H1 (cell line): ENCODE measurements around the gene SPAG16. TPM values are rescaled to one million over a fixed set of nuclear protein-coding genes. Genes with fewer than 3 reads are reported as not detected.

Experiments
- CTCF ChIA-PET: fragments of 300-600 bp; sonication (Branson Sonifier 250); formaldehyde crosslinking; loops from one replicate; lab custom pipeline; 2021; ENCODE audit not compliant: partially characterized antibody; lab: Charles Lee
- POLR2A ChIA-PET: fragments of 300-600 bp; sonication (Branson Sonifier 250); formaldehyde crosslinking; loops from one replicate; lab custom pipeline; 2021; ENCODE audit warnings: inconsistent platforms; ENCODE audit not compliant: partially characterized antibody; lab: Charles Lee
- DNase-seq, 2 experiments: peaks; one replicate each; pipeline versions ENCODE4 v3.0.0 to v3.0.0-alpha.2; 2010 to 2022; ENCODE audit warnings: low spot score in 2 of 2, low read depth in 1 of 2, mixed read lengths in 1 of 2
- FAIRE-seq: peaks from 2 replicates; lab custom pipeline; 2011; peaks lifted over from hg19 to GRCh38; lab: Jason Lieb, UNC
- H2AFZ ChIP-seq: 2 replicates; pipeline ENCODE4 v1.8.1; 2012; ENCODE audit warnings: low read length, inconsistent platforms
- H2AK5ac ChIP-seq: 2 replicates; pipeline ENCODE4 v1.6.1; 2013; ENCODE audit warnings: low read depth, low read length
- H2BK120ac ChIP-seq: replicated peaks from 2 replicates; pipeline ENCODE3; 2013; ENCODE audit warnings: low read depth, low read length, inconsistent platforms
- H2BK12ac ChIP-seq: 2 replicates; pipeline ENCODE4 v1.6.1; 2013; ENCODE audit warnings: low read depth, low read length
- H2BK15ac ChIP-seq: 2 replicates; pipeline ENCODE4 v1.6.1; 2013; ENCODE audit warnings: low read length
- H2BK20ac ChIP-seq: 2 replicates; pipeline ENCODE4 v1.6.1; 2013; ENCODE audit warnings: low read length
- H2BK5ac ChIP-seq: 2 replicates; pipeline ENCODE4 v1.6.1; 2013; ENCODE audit warnings: low read depth, low read length
- H3K14ac ChIP-seq: 2 replicates; pipeline ENCODE4 v1.6.1; 2013; ENCODE audit warnings: inconsistent platforms; ENCODE audit not compliant: insufficient read length
- H3K18ac ChIP-seq: 2 replicates; pipeline ENCODE4 v1.6.1; 2013; ENCODE audit warnings: low read length; ENCODE audit errors: extremely low read depth
- H3K23ac ChIP-seq: 2 replicates; pipeline ENCODE4 v1.6.1; 2013; ENCODE audit warnings: inconsistent platforms; ENCODE audit not compliant: insufficient read length
- H3K23me2 ChIP-seq: 2 replicates; pipeline ENCODE4 v1.6.1; 2013; ENCODE audit warnings: low read depth, low read length
- H3K27ac ChIP-seq: 2 replicates; pipeline ENCODE4 v1.6.1; 2011; ENCODE audit warnings: low read depth, low read length, inconsistent platforms
- H3K27me3 ChIP-seq, 4 experiments: replicated peaks in 1 of 4; 1 replicate in 1 of 4; 2 replicates in 3 of 4; pipeline versions ENCODE4 v1.6.1 to v1.8.1; 2011 to 2013; ENCODE audit warnings: low read length in 3 of 4, mild to moderate bottlenecking in 3 of 4, inconsistent platforms in 2 of 4, mixed read lengths in 2 of 4, moderate library complexity in 1 of 4; ENCODE audit not compliant: control insufficient read depth in 3 of 4, insufficient read depth in 3 of 4; ENCODE audit errors: extremely low read depth in 1 of 4
- H3K36me3 ChIP-seq, 4 experiments: 2 replicates each; pipeline versions ENCODE4 v1.6.1 to v1.8.1; 2011 to 2013; ENCODE audit warnings: mild to moderate bottlenecking in 4 of 4, low read length in 3 of 4, moderate library complexity in 2 of 4, control low read depth in 1 of 4, inconsistent platforms in 1 of 4; ENCODE audit not compliant: insufficient read depth in 4 of 4, control insufficient read depth in 2 of 4
- H3K4ac ChIP-seq: replicated peaks from 2 replicates; pipeline ENCODE3; 2013; ENCODE audit warnings: low read length, low read depth, mixed read lengths, inconsistent platforms; ENCODE audit not compliant: insufficient read length
- H3K4me1 ChIP-seq, 4 experiments: replicated peaks in 1 of 4; 1 replicate in 1 of 4; 2 replicates in 3 of 4; pipeline versions ENCODE4 v1.6.1 to v1.8.1; 2011 to 2013; ENCODE audit warnings: low read length in 3 of 4, inconsistent platforms in 2 of 4, mixed read lengths in 1 of 4; ENCODE audit not compliant: insufficient read depth in 4 of 4, control insufficient read depth in 3 of 4
- H3K4me2 ChIP-seq, 2 experiments: 2 replicates each; pipeline versions ENCODE4 v1.6.1 to v1.8.1; 2011 to 2013; ENCODE audit warnings: low read depth in 2 of 2, low read length in 2 of 2, control low read depth in 1 of 2, inconsistent platforms in 1 of 2, mild to moderate bottlenecking in 1 of 2; ENCODE audit not compliant: insufficient read depth in 1 of 2
- H3K4me3 ChIP-seq, 4 experiments: fragments of 200-600, 300-600 bp in 1 of 4; sonication (generic), shearing (Covaris generic), sonication (Bioruptor Twin) in 1 of 4; 2 replicates each; pipeline versions ENCODE4 v1.5.1 to v1.8.1; 2011 to 2016; ENCODE audit warnings: low read length in 4 of 4, low read depth in 3 of 4, control low read depth in 2 of 4, inconsistent platforms in 2 of 4, mild to moderate bottlenecking in 2 of 4, mixed read lengths in 1 of 4, moderate library complexity in 1 of 4; ENCODE audit not compliant: insufficient read depth in 2 of 4; ENCODE audit errors: extremely low read depth in 1 of 4
- H3K56ac ChIP-seq: replicated peaks from 2 replicates; pipeline ENCODE3; 2013; ENCODE audit warnings: low read depth, mild to moderate bottlenecking, mixed read lengths, low read length, inconsistent platforms; ENCODE audit not compliant: insufficient read length
- H3K79me1 ChIP-seq: 2 replicates; pipeline ENCODE4 v1.6.1; 2013; ENCODE audit warnings: low read depth, low read length, control low read depth
- H3K79me2 ChIP-seq, 2 experiments: 2 replicates each; pipeline versions ENCODE4 v1.6.1 to v1.8.1; 2012 to 2013; ENCODE audit warnings: low read length in 2 of 2, mild to moderate bottlenecking in 2 of 2, inconsistent platforms in 1 of 2; ENCODE audit not compliant: insufficient read depth in 2 of 2, control insufficient read depth in 1 of 2
- H3K9ac ChIP-seq, 4 experiments: replicated peaks in 1 of 4; 1 replicate in 1 of 4; 2 replicates in 3 of 4; pipeline versions ENCODE4 v1.6.1 to v1.8.1; 2011 to 2013; ENCODE audit warnings: low read depth in 3 of 4, low read length in 3 of 4, control low read depth in 2 of 4, mild to moderate bottlenecking in 2 of 4, moderate library complexity in 2 of 4, inconsistent platforms in 1 of 4; ENCODE audit errors: extremely low read depth in 1 of 4
- H3K9me3 ChIP-seq, 2 experiments: 2 replicates each; pipeline versions ENCODE4 v1.6.1 to v1.8.1; 2012 to 2013; ENCODE audit warnings: mild to moderate bottlenecking in 2 of 2, moderate library complexity in 2 of 2, control low read depth in 1 of 2, inconsistent platforms in 1 of 2, low read depth in 1 of 2, low read length in 1 of 2, mixed read lengths in 1 of 2; ENCODE audit not compliant: insufficient read depth in 2 of 2
- H4K20me1 ChIP-seq, 2 experiments: replicated peaks in 1 of 2; 2 replicates each; pipeline versions ENCODE3 to v1.8.1; 2011 to 2013; ENCODE audit warnings: inconsistent platforms in 2 of 2, low read length in 2 of 2, mild to moderate bottlenecking in 1 of 2; ENCODE audit not compliant: insufficient read depth in 2 of 2, control insufficient read depth in 1 of 2
- H4K5ac ChIP-seq: 2 replicates; pipeline ENCODE4 v1.6.1; 2013; ENCODE audit warnings: low read length, low read depth, mixed read lengths, inconsistent platforms; ENCODE audit not compliant: insufficient read length
- H4K8ac ChIP-seq: 2 replicates; pipeline ENCODE4 v1.8.0; 2013; ENCODE audit warnings: mild to moderate bottlenecking, moderate library complexity, low read length, inconsistent platforms; ENCODE audit not compliant: insufficient read depth; ENCODE audit errors: extremely low read depth
- H4K91ac ChIP-seq: replicated peaks from 2 replicates; pipeline ENCODE3; 2013; ENCODE audit warnings: low read length, mixed read lengths, inconsistent platforms; ENCODE audit not compliant: insufficient read length
- CHD2 ChIP-seq: IDR thresholded peaks from 2 replicates; pipeline ENCODE4 v1.6.1; 2012; ENCODE audit warnings: low read length, improper control_type of control experiment
- KDM4A ChIP-seq: IDR thresholded peaks from one replicate; pipeline ENCODE4 v1.7.1; 2012; ENCODE audit warnings: low read depth, mild to moderate bottlenecking, moderate library complexity, low read length, inconsistent platforms; ENCODE audit not compliant: severe bottlenecking
- SP4 ChIP-seq: IDR thresholded peaks from 2 replicates; pipeline ENCODE4 v1.6.1; 2012; ENCODE audit warnings: low read length, inconsistent platforms
- WGBS, 2 experiments: shearing (Covaris generic) in 1 of 2; methylation state at CpG; one replicate each; pipeline versions ENCODE4 v1.1.6 to v1.1.7; 2013 to 2015; ENCODE audit warnings: low lambda C conversion rate in 2 of 2, mixed read lengths in 2 of 2, inconsistent platforms in 1 of 2, low coverage in 1 of 2, missing lambda C conversion rate in 1 of 2; ENCODE audit not compliant: insufficient replicate concordance in 2 of 2, insufficient coverage in 1 of 2, insufficient read length in 1 of 2; ENCODE audit errors: extremely low coverage in 1 of 2, missing lambda C conversion rate in 1 of 2; 5-methylcytosine and 5-hydroxymethylcytosine counted together
- polyA plus RNA-seq, 7 experiments: library from polyadenylated mRNA; depleted of rRNA in 3 of 7; stranded (reverse) in 5 of 7; unstranded in 2 of 7; fragments of >200 nt in 5 of 7; fragments of 200-250 nt in 2 of 7; gene quantifications; 1 replicate in 5 of 7; 2 replicates in 1 of 7; 4 replicates in 1 of 7; pipeline versions ENCODE4 v1.2.1 to v1.2.3, GENCODE V29; 2011 to 2013; ENCODE audit warnings: missing spikeins in 2 of 7, mixed read lengths in 2 of 7
- total RNA-seq: library from RNA; stranded (reverse); fragmentation: NEBNext Ultra II Directional; extraction: Animal tissue kit (Norgen Biotek cat#: 25700); gene quantifications from 2 replicates; pipeline ENCODE4 v1.2.1, GENCODE V29; 2021

Gene SPAG16
- total and polyA plus RNA-seq, 2 of the 8 experiments (the other 6 are each of a cell fraction or from before 2014, with no cell fraction given): 6.0 to 14.9 TPM

- POLR2A ChIA-PET: no interaction called here
- no peak overlapping the region for H2AK5ac ChIP-seq
- no peaks in the 10 kb centered on the region for H3K79me1 ChIP-seq
- no peak overlapping the region for H3K23ac ChIP-seq
- no peak overlapping the region for H3K4me2 ChIP-seq
- no peak overlapping the region for H2BK20ac ChIP-seq
- no peak overlapping the region for H3K14ac ChIP-seq
- H3K27me3 ChIP-seq: no peaks in the 10 kb centered on the region
- DNase-seq (no peak), FAIRE-seq (no peak)
- no peak overlapping the region for H2BK120ac ChIP-seq
- no peak overlapping the region for H3K56ac ChIP-seq
- H3K79me2 ChIP-seq: no peaks in the 10 kb centered on the region
- no peak overlapping the region for H3K18ac ChIP-seq
- H4K8ac ChIP-seq: no peak overlapping the region
- H3K4ac ChIP-seq: no peak overlapping the region
- H3K4me1 ChIP-seq: no peaks in the 10 kb centered on the region
- no peaks in the 10 kb centered on the region for H3K36me3 ChIP-seq
- H3K9me3 ChIP-seq: no peaks in the 10 kb centered on the region
- H4K20me1 ChIP-seq: no peaks in the 10 kb centered on the region
- 91% methylated on average over 7 of the region's 7 CpGs; no CpG with 5 or more reads in 1 of the 2 experiments for WGBS, 2 experiments
- H3K27ac ChIP-seq: no peak overlapping the region
- H2AFZ ChIP-seq: no peak overlapping the region
- no peak overlapping the region for H4K91ac ChIP-seq
- TF ChIP-seq KDM4A (no peak), SP4 (no peak), CHD2 (no peak)
- H2BK15ac ChIP-seq: no peak overlapping the region
- no peaks in the 10 kb centered on the region for H3K23me2 ChIP-seq
- H3K4me3 ChIP-seq: no peak overlapping the region
- no peak overlapping the region for H3K9ac ChIP-seq
- no peak overlapping the region for H4K5ac ChIP-seq
- no peak overlapping the region for H2BK5ac ChIP-seq
- CTCF ChIA-PET: interaction anchor here (0.7 to 1.6 kb wide), 3 partner anchors 11 to 279 kb away, joined by 3 to 5 read pairs (median 4); no protein-coding TSS in a partner anchor
- no peak overlapping the region; the same call in 1 of the 2 replicates for H2BK12ac ChIP-seq
Observed at GRCh38 chr2:214014551-214015220, 730.4 kb downstream of the SPAG16 start.
